Medulla oblongata (tissue), 1 donor: ENCODE results near the gene PRELP.
"Not testable (repeated sequence)": the region's sequence is repeated elsewhere in the genome, so short reads cannot be mapped to it uniquely, and the experiment has no call there.

ENCODE experiments used
- DNase-seq: peaks from one replicate; pipeline ENCODE4 v3.0.0-alpha.2; 2015; ENCODE audit errors: extremely low spot score

Gene PRELP

GRCh38 chr1:203506858-203507626 is 31.4 kb downstream of the PRELP start:
- peak; percentile 26 for DNase-seq

DNA sequence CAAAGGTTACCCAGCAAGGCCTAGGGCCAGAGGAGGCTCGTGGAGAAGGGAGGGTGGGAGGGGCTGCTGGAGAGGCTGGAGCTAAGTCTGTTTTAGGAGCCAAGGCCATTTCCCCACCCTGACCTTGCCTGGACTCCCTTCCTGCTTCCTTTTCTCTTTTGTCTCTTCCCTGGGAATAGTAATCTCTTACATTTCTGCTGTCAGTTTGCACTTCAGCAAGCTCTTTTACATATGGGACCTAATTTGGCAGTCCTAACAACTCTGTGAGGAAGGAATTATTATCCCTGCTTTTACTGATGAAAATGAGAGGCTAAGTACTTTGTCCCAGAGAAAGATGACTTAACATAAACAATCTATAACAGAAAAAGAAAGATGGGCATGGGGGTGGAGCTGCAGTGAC is 32.2 kb downstream of the PRELP start:
- no peak for DNase-seq

DNA sequence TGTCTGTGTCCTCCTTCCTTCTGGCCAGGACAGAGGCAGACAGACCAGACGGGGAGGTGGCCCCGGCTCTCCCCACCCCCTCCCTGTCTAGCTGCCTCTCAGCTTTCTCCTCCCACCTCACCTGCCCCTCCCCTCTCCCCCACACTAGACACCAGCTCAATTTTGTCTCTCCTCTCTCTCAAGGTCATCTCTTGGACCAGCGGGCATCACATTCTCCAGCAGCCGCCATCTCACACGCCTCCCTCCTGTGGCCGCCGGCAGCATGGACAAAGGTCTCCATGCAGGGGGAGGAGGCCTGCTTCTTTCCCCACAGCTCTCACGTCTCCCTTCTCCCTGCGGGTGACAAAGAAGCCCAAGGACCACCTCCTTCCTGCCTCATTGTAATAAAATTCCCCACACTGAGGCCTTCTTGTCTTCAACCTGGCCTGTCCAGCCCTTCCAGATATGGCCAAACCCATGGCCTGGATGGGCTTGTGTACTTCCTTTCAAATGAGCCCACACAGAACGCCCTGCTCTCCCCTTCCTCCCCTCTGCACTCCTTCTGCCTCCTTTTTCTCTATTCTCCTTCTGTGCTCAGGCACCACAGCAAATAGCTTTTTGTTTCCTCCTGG is 33.0 kb downstream of the PRELP start:
- DNase-seq, result no peak

DNA sequence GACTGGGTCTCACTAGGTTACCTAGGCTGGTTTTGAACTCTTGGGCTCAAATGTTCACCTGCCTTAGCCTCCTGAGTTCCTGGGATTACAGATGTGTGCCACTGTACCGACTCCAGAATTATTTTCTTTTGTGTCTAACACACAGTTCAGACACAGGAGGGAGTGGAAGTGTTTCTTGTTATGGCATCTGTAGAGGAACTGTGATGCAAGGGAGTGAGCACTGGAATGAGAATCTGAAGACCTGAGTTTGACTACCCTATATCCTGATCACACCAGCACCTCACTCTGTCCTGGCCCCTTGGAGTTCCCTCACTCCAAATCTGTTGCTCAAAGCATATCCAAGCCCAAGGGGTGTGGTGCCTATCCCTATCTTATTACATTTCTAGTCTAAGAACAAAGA is 33.5 kb downstream of the PRELP start:
- no peak for DNase-seq

DNA sequence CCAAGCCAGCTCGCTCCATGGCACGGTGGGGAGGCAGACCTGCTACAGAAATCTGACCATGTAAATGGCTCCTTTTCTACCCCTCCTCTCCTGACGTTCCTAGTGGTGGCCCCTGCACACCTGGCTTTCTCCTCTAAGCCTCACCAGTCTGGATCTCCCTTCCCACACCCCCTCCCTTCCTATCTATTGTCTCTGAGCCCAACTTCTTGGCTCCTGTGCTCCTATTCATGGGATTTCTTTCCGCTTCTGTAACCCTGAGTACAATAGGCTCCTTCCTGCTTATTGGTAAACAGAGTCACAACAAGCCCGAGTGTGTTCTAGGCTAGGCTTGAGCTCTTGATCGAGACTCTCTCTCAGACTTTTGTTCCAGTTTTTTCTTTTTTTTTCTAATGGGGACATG is 35.9 kb downstream of the PRELP start:
- DNase-seq, result no peak

- no peak for DNase-seq
These were observed 36.3 kb downstream of the PRELP start for GRCh38 chr1:203511930-203512329.

DNA sequence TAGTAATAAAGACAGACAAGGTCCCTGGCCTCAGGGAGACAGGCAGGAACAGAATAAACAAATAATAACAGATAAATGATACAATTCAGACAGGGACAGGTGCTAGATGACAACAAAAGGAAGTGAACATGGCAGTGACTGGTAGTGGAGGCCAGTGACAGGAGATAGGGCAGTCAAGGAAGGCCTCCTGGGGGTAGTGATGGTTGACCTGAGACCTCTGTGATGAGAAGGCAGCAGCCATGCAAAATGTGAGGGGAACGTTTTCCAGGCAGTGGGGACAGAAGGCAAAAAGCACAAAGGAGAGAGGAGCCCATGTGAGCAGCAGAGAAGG is 36.9 kb downstream of the PRELP start:
- DNase-seq, result no peak

DNA sequence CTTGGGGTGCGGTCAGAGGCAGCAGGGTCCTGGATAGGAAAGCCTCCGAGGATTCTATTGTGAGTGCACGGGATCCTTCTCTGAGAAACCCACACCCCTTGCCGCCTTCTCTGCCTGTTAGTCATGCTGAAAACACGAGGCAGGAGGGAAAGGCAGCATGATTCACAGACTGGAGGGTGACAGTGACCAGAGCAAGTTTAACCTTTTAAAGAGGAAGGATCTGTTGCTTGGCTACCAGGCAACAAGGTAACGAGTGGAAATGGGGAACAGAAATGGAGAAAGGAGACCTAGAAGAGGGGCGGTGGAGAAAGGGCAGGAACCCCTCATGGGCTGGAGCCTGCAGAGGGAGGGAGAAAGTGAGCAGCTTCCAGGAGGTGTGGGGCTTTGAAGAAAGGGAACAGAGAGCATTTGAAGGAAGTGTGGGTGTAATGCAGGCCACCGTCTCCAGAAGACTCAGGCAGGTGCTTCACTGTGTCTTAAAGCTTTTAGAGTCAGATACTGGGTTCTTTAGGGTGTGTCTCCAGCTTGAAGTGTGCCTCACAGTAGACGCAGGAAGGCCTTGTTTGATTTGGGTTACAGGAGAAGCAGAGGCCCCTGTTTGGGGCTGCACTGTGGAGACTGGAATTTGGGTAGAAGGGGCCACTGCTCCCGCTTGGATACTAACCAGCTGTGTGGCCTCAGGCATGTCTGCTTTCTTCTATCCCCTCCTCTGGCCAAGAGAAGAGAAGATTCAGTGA is 37.4 kb downstream of the PRELP start:
- DNase-seq, result peak; percentile 40

- DNase-seq, result no peak
These were observed 38.0 kb downstream of the PRELP start for GRCh38 chr1:203513585-203514031.

DNA sequence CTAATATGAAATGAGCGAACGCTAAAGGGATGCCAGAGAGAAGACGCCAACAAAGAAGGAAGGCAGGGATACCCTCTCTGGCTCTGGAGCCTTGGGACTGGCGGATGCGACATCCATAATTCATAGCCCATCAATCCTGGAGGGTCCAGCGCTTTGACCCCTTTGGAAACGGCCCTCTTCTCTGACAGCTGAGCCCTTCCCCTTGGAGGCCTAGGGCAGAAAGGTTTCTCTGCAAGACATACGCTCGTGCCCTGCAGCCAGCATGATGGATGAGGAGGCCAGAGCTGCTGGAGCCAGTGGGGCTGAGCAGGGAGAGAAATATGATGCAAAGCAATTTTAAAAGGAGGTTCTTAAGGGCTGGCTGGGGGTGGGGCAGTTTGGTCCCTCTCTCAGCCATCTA is 40.6 kb downstream of the PRELP start:
- no peak for DNase-seq

GRCh38 chr1:203516906-203517305 is 41.3 kb downstream of the PRELP start:
- DNase-seq, result no peak

DNA sequence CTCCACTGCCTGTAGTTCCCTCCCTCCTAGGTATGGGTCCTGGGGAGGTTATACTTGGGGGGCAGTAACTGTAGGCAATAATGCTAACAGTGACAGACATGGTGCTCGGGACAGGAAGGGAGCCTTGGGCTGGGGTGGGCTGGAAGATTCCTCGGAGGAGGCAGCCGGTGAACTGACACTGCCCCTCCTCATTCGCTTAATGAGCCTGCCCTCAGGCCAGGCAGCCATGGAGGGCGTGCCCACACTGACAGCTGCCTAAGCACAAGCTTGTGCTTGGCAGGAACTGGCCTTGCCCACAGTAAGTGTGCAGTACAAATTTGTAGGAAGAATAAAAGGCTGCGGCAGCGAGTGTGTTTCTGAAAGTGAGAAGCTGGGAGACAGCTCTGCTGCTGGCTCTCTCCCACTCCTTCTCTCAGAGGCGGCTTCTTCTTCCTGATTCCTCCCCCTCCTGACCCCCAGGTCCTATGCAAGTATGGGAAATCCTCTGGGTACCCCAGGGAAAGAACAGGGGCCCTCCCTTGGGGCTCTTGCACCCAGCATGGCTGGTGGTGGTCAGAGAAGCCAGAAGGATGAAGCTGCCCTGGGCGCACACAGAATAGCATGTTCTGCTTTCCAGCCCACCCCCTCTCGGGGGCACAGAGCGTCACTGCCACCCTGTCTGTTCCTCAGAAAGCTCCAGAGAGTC is 42.0 kb downstream of the PRELP start:
- DNase-seq, result no peak

DNA sequence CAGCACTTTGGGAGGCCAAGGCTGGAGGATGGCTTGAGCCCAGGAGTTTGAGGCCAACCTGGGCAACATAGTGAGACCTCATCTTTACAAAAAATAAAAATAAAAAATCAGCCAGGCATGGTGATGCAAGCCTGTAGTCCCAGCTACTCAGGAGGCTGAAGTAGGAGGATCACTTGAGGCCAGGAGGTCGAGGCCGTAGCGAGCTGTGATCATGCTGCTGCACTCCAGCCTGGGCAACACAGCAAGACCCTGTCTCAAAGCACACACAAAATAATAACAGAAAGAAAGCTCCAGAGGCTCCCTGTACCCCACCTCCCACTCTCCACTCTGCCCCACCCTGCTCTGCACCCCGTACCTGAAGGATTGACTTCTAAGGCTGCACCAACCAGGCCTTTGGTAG is 42.5 kb downstream of the PRELP start:
- DNase-seq, result not testable (repeated sequence)

DNA sequence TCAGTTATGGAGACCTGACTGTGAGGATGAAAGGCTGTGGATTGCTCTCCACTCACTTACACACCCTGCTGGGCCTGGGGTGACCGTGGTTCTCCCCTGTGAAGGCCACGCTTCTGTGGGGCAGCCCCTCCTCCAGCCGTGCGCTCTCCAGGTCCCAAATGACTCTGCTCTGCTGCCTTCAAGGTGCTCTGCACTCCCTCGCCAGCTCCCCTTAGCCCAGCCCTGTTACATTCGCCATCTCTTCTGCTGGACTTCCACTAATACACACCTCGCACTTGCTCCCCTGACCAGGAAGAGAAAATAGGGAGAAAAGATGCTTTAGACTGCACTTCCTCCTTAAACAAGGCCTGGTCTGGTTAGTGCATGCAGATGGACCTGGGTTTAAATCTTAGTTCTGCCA is 42.9 kb downstream of the PRELP start:
- no peak for DNase-seq

DNA sequence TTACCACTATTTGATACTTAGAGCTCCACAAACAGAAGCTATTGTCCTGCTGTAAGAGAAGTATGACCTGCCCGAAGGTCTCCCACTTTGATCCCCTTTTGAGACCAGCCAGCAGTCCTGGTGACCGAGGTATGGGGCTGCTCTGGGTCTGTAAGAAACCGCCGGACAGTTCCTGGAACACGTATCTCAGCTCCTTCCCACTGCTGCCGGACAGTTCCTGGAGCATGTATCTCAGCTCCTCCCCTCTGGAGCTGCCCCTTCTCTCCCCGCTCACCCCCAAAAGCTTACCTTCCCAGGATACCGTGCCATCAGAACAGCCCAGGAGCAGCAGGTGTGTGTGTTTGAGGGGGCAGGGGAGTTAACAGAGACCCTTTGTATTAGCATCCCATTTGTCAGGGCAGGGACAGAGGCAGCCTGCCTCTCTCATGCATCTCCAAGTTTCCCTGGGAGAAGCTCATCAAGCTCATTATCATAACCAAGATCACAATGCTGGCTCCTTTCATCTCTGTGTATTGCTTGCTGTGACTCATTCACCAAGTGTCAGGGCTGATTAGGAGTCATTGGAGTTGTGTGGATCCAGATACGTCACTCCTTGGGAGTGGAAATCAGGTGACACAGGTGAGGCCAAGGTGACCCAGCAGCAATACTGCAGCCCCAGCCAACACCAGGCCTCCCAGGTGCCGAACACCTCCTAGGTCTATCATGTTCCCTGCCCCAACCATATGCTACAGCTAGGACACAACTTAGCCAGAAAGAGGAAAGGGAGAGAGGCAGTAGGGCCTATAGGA is 43.6 kb downstream of the PRELP start:
- DNase-seq, result no peak

DNA sequence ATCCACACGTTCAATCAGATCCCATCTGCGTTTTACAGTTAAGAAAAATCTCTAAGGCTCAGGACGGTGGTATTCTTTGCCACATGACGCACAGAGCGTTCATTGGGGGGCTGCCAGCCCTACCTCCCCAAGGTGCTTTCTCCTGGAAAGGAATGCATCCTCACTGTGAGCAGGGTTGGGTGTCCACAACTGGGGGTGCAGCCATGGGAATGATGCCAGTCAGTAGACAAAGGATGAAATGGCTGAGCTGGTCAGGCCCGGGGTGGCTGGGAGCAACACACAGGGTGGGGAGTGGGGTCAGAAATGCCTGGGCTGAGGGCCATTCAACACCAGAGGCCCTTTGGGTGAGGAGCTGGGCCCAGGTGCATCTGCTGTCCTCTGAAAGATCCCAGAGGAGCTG is 44.3 kb downstream of the PRELP start:
- no peak for DNase-seq

DNA sequence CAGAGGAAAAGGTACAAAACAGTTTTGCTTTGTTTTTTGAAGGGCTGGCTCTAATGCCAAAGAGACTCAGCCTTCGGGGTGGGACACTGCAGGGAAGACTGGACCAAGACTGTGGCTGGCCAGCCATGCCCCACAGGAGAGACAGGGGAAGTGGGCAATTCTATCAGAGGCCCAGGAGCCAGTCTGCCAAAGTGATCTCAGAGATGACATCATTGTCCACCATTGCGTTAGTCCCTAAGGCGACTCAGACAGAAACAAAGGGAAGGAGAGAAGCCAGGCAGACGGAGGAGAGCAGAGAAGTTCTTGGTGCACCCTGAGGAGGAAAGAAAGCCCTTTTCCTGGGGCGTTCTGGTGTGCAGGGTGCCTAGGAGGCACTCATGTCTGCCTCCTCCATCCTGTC is 44.7 kb downstream of the PRELP start:
- no peak for DNase-seq

- no peak for DNase-seq
These were observed 45.6 kb downstream of the PRELP start for GRCh38 chr1:203521074-203521794.

DNA sequence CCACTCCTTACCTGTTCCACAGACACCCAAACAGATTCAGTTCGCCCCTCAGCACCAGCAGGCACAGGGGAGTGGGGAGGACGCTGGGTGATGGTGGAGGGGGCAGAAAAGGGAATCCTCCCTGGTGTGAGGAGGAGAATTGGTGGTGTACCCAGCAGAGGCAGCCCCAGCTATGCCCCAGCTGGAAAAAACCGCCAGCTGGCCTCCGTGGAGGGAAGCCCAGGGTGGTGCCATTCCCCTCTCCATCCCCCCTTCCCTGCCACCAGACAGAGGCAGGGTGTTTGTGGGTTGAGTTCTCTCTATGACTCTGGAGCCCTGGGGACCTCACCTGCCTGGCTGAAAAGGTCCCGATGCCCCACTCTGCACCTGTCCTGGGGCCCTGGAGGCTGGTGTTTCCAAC is 46.2 kb downstream of the PRELP start:
- peak; percentile 44 for DNase-seq

GRCh38 chr1:203522237-203522636 is 46.6 kb downstream of the PRELP start:
- no peak for DNase-seq

DNA sequence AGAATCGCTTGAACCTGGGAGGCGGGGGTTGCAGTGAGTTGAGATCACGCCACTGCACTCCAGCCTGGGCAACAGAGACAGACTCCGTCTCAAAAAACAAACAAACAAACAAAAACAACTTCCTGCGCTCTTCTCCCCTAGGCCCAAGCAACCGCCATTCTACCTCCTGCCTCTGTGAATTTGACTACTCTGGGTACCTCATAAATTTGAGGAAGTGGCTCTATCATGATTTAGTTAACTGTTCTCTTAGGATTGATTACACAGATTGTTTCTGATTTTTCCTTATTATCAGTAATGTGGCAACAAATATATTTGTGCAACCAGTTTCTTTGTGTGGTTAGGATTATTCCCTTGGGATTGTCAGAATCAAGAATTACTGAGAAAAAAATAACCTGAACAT is 48.1 kb downstream of the PRELP start:
- no peak for DNase-seq
